ENCODE measurements around the gene APLF.

Gene APLF

DNA sequence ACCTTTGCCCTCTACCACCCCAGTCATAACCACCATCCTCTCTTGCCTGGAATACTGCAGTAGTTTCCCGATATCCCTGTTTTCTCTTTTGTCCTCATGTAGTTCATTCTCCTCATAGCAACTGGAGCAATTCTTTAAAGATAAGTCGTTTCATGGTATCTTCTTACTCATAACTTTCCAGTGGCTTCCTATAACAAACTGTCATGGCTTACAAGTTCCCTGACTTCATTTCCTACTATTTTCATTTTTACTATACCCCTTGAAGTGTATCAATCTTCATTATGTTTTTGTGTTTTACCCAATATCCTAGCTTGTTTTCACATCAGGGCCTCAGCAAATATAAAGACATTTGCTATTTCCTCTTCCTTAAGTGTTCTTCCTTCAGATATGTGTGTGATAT lies 92.3 kb downstream of the APLF start:
- TF ChIP-seq GABPA (IDR thresholded peaks at IDR 0.05; ENCODE audit: low read depth) (no peak), POLR2AphosphoS5 (IDR thresholded peaks at IDR 0.05; ENCODE audit: low read depth) (no peak)
- Histone ChIP-seq H3K27ac (replicated peaks) (no peak overlapping the region), H3K4me3 (replicated peaks; ENCODE audit: insufficient read depth, low read length) (no peak overlapping the region), H3K27me3 (ENCODE audit: insufficient read depth, poor library complexity, severe bottlenecking) (no peaks in the 10 kb centered on the region)
- no peak for DNase-seq (ENCODE audit: low read depth in 1 of 2, low spot score in 1 of 2)

DNA sequence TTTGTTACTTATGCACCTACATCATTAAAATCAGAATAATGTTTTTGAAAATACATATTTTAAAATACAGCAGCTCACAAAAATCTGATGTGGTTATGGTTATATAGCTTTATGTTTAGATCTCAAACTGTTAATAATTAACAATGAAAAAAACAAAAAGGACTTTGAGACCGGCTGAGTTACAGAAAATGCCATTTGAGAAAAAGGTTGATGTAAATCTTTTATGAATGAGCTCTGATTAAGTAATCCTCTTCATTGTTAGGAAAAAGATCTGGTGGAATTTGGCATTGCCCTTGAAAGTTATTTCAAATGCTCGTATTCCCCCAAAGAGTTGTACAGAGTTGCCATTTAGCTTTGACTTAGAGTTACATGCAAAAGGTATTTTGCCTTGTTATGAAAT lies 93.2 kb downstream of the APLF start:
- DNase-seq (ENCODE audit: low read depth in 1 of 2, low spot score in 1 of 2): no peak
- Histone ChIP-seq H3K27me3 (ENCODE audit: insufficient read depth, poor library complexity, severe bottlenecking) (no peaks in the 10 kb centered on the region), H3K27ac (replicated peaks) (no peak overlapping the region), H3K4me3 (replicated peaks; ENCODE audit: insufficient read depth, low read length) (no peak overlapping the region)
- TF ChIP-seq GABPA (IDR thresholded peaks at IDR 0.05; ENCODE audit: low read depth): no peak
- TF ChIP-seq SPI1 (IDR thresholded peaks at IDR 0.05; ENCODE audit: borderline replicate concordance, low read depth): no peak
- TF ChIP-seq, protein P1, sequence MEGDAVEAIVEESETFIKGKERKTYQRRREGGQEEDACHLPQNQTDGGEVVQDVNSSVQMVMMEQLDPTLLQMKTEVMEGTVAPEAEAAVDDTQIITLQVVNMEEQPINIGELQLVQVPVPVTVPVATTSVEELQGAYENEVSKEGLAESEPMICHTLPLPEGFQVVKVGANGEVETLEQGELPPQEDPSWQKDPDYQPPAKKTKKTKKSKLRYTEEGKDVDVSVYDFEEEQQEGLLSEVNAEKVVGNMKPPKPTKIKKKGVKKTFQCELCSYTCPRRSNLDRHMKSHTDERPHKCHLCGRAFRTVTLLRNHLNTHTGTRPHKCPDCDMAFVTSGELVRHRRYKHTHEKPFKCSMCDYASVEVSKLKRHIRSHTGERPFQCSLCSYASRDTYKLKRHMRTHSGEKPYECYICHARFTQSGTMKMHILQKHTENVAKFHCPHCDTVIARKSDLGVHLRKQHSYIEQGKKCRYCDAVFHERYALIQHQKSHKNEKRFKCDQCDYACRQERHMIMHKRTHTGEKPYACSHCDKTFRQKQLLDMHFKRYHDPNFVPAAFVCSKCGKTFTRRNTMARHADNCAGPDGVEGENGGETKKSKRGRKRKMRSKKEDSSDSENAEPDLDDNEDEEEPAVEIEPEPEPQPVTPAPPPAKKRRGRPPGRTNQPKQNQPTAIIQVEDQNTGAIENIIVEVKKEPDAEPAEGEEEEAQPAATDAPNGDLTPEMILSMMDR (IDR thresholded peaks at IDR 0.05; ENCODE audit: insufficient read depth, low read length): no peak
- TF ChIP-seq, protein P2, sequence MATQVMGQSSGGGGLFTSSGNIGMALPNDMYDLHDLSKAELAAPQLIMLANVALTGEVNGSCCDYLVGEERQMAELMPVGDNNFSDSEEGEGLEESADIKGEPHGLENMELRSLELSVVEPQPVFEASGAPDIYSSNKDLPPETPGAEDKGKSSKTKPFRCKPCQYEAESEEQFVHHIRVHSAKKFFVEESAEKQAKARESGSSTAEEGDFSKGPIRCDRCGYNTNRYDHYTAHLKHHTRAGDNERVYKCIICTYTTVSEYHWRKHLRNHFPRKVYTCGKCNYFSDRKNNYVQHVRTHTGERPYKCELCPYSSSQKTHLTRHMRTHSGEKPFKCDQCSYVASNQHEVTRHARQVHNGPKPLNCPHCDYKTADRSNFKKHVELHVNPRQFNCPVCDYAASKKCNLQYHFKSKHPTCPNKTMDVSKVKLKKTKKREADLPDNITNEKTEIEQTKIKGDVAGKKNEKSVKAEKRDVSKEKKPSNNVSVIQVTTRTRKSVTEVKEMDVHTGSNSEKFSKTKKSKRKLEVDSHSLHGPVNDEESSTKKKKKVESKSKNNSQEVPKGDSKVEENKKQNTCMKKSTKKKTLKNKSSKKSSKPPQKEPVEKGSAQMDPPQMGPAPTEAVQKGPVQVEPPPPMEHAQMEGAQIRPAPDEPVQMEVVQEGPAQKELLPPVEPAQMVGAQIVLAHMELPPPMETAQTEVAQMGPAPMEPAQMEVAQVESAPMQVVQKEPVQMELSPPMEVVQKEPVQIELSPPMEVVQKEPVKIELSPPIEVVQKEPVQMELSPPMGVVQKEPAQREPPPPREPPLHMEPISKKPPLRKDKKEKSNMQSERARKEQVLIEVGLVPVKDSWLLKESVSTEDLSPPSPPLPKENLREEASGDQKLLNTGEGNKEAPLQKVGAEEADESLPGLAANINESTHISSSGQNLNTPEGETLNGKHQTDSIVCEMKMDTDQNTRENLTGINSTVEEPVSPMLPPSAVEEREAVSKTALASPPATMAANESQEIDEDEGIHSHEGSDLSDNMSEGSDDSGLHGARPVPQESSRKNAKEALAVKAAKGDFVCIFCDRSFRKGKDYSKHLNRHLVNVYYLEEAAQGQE (IDR thresholded peaks at IDR 0.05; ENCODE audit: insufficient replicate concordance, low read depth): no peak

DNA sequence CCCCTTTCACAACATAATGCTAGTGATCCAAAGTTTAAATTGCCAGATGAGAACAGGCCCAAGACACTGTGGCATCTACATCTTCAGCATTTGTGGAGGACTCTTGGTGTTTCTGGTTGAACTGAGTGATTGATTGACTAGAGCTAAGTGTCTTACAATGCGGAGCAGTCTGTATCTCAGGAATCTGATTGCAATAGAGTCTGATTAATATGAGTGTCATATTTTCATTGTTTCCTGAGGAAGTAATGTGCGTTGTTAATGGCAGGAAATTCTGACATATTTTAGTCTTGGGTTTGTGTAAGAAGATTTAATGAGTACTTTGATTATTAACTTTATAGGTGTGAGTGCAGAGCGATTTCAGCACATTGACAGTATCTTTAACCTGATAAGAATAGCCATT lies 94.0 kb downstream of the APLF start:
- Histone ChIP-seq H3K27me3 (ENCODE audit: insufficient read depth, poor library complexity, severe bottlenecking) (no peaks in the 10 kb centered on the region), H3K27ac (replicated peaks) (no peak overlapping the region), H3K4me3 (replicated peaks; ENCODE audit: insufficient read depth, low read length) (no peak overlapping the region)
- no peak for DNase-seq (ENCODE audit: low read depth in 1 of 2, low spot score in 1 of 2)
- no peak for TF ChIP-seq SPI1 (IDR thresholded peaks at IDR 0.05; ENCODE audit: borderline replicate concordance, low read depth)

DNA sequence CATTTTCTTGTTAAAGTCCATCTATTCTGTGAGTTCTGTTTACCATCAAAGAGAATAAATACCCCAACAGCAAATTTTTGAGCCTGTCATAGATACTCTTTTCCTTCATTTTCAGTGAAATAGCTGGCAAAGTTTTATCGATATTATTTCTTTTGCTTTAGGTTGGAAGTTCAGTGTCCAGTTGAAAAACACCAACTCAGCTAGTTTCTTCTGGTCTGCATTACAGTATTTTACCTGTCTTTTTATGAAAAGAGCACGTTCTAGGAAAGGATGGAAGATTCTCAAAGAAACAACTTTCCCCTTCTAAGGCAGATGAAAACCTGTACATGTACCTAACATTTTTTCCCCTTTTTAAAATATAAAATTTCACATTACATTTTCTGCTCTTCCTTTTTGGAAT lies 95.5 kb downstream of the APLF start:
- no peak for DNase-seq (ENCODE audit: low read depth in 1 of 2, low spot score in 1 of 2)
- no peaks in the 10 kb centered on the region for H3K27me3 ChIP-seq (ENCODE audit: insufficient read depth, poor library complexity, severe bottlenecking)
- no peak overlapping the region for H3K27ac ChIP-seq (replicated peaks)
- TF ChIP-seq, protein P2 (IDR thresholded peaks at IDR 0.05; ENCODE audit: insufficient replicate concordance, low read depth): no peak
- no peak for TF ChIP-seq POLR2AphosphoS5 (IDR thresholded peaks at IDR 0.05; ENCODE audit: low read depth)
- TF ChIP-seq SPI1 (IDR thresholded peaks at IDR 0.05; ENCODE audit: borderline replicate concordance, low read depth): no peak
- TF ChIP-seq GABPA (IDR thresholded peaks at IDR 0.05; ENCODE audit: low read depth): no peak
- TF ChIP-seq, protein P1 (IDR thresholded peaks at IDR 0.05; ENCODE audit: insufficient read depth, low read length): no peak
- no peak overlapping the region for H3K4me3 ChIP-seq (replicated peaks; ENCODE audit: insufficient read depth, low read length)

- H3K27ac ChIP-seq (replicated peaks): no peak overlapping the region
- H3K27me3 ChIP-seq (ENCODE audit: insufficient read depth, poor library complexity, severe bottlenecking): no peaks in the 10 kb centered on the region
- DNase-seq (ENCODE audit: low read depth in 1 of 2, low spot score in 1 of 2): no peak
- no peak overlapping the region for H3K4me3 ChIP-seq (replicated peaks; ENCODE audit: insufficient read depth, low read length)
- TF ChIP-seq POLR2AphosphoS5 (IDR thresholded peaks at IDR 0.05; ENCODE audit: low read depth) (no peak), SPI1 (IDR thresholded peaks at IDR 0.05; ENCODE audit: borderline replicate concordance, low read depth) (no peak), GABPA (IDR thresholded peaks at IDR 0.05; ENCODE audit: low read depth) (no peak)
- TF ChIP-seq, protein P2 (IDR thresholded peaks at IDR 0.05; ENCODE audit: insufficient replicate concordance, low read depth): no peak
- TF ChIP-seq, protein P1 (IDR thresholded peaks at IDR 0.05; ENCODE audit: insufficient read depth, low read length): no peak
These were observed 97.0 kb downstream of the APLF start for GRCh38 chr2:68564426-68564825.

All from HL-60 (cell line).